Panc1 (cell line): ENCODE data around the gene ZC3H7B.

Experiments
- CTCF ChIP-seq: fragments of 450-650 bp; IDR thresholded peaks from 2 replicates; pipeline ENCODE4 v1.5.1; 2017; ENCODE audit warnings: mild to moderate bottlenecking
- POLR2AphosphoS5 ChIP-seq: IDR thresholded peaks from 2 replicates; pipeline ENCODE4 v1.6.1; 2012; ENCODE audit warnings: mild to moderate bottlenecking, low read depth, low read length, moderate library complexity
- SIN3A ChIP-seq: IDR thresholded peaks from 2 replicates; pipeline ENCODE4 v1.6.1; 2012; ENCODE audit warnings: low read depth, mild to moderate bottlenecking, low read length, moderate library complexity, borderline replicate concordance; ENCODE audit not compliant: insufficient read depth
- TCF7L2 ChIP-seq: IDR thresholded peaks from 2 replicates; pipeline ENCODE4 v1.6.1; 2011; ENCODE audit warnings: mild to moderate bottlenecking, low read depth, low read length, inconsistent platforms
- TF ChIP-seq, protein P1 (sequence below), 2 experiments: IDR thresholded peaks; 2 replicates each; pipeline ENCODE4 v1.6.1; 2011 to 2012; ENCODE audit warnings: low read depth in 2 of 2, control low read depth in 1 of 2, low read length in 1 of 2, mild to moderate bottlenecking in 1 of 2, moderate library complexity in 1 of 2; ENCODE audit not compliant: insufficient read depth in 1 of 2

- TF ChIP-seq, protein P1, sequence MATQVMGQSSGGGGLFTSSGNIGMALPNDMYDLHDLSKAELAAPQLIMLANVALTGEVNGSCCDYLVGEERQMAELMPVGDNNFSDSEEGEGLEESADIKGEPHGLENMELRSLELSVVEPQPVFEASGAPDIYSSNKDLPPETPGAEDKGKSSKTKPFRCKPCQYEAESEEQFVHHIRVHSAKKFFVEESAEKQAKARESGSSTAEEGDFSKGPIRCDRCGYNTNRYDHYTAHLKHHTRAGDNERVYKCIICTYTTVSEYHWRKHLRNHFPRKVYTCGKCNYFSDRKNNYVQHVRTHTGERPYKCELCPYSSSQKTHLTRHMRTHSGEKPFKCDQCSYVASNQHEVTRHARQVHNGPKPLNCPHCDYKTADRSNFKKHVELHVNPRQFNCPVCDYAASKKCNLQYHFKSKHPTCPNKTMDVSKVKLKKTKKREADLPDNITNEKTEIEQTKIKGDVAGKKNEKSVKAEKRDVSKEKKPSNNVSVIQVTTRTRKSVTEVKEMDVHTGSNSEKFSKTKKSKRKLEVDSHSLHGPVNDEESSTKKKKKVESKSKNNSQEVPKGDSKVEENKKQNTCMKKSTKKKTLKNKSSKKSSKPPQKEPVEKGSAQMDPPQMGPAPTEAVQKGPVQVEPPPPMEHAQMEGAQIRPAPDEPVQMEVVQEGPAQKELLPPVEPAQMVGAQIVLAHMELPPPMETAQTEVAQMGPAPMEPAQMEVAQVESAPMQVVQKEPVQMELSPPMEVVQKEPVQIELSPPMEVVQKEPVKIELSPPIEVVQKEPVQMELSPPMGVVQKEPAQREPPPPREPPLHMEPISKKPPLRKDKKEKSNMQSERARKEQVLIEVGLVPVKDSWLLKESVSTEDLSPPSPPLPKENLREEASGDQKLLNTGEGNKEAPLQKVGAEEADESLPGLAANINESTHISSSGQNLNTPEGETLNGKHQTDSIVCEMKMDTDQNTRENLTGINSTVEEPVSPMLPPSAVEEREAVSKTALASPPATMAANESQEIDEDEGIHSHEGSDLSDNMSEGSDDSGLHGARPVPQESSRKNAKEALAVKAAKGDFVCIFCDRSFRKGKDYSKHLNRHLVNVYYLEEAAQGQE (IDR thresholded peaks at IDR 0.05; ENCODE audit: insufficient read depth in 1 of 2, low read depth in 2 of 2, low read length in 1 of 2) = no peak
- TF ChIP-seq CTCF = no peak
- no peak for TF ChIP-seq POLR2AphosphoS5
- no peak for TF ChIP-seq SIN3A
- TF ChIP-seq TCF7L2 = no peak
Observed at GRCh38 chr22:41407433-41407832, 106.1 kb downstream of the ZC3H7B start.
